Right atrium auricular region (tissue), 2 donors: ENCODE results near the gene C9orf72. TPM values are rescaled to one million over a fixed set of nuclear protein-coding genes. Genes with fewer than 3 reads are reported as not detected.
A peak's percentile ranks its signal among the peaks of the same experiment; 100 is the strongest.

ENCODE experiments used
- DNase-seq: peaks from one replicate; pipeline ENCODE4 v3.0.0-alpha.2; 2019; ENCODE audit warnings: low spot score
- H3K27ac ChIP-seq, 2 donors: fragments of 200-600 bp; sonication (generic); 1 replicate in 1 of 2; 2 replicates in 1 of 2; pipeline ENCODE4 v1.5.1; 2016 to 2019
- H3K27me3 ChIP-seq, 2 donors: fragments of 200-600 bp; sonication (generic); one replicate each; pipeline versions ENCODE4 v1.5.1 to v1.6.0; 2017 to 2019
- H3K36me3 ChIP-seq: fragments of 200-600 bp; sonication (generic); one replicate; pipeline ENCODE4 v1.5.1; 2016
- H3K4me1 ChIP-seq, 2 donors: fragments of 200-600 bp; sonication (generic); one replicate each; pipeline versions ENCODE4 v1.5.1 to v1.6.0; 2017 to 2019
- H3K4me3 ChIP-seq, 2 donors: fragments of 200-600 bp; sonication (generic); 1 replicate in 1 of 2; 2 replicates in 1 of 2; pipeline ENCODE4 v1.5.1; 2017 to 2019; ENCODE audit warnings: mild to moderate bottlenecking in 1 of 2, moderate library complexity in 1 of 2
- H3K9me3 ChIP-seq, 2 donors: fragments of 200-600 bp; sonication (generic); one replicate each; pipeline ENCODE4 v1.5.1; 2019
- CTCF ChIP-seq, 2 donors: fragments of 200-600 bp; sonication (generic); IDR thresholded peaks; one replicate each; pipeline ENCODE4 v1.5.1; 2019; ENCODE audit warnings: antibody characterized with exemption in 2 of 2
- total RNA-seq, 2 donors: library from RNA; depleted of rRNA; stranded (reverse); fragments of >200 nt; gene quantifications; one replicate each; pipeline ENCODE4 v1.1.0, GENCODE V29; 2016

C9orf72 gene
- total RNA-seq, 2 donors from 2014 or later = 8.4 to 10.3 TPM

GRCh38 chr9:27527702-27528075 is 45.6 kb downstream of the C9orf72 start:
- H3K36me3 ChIP-seq = no peaks in the 10 kb centered on the region
- H3K27me3 ChIP-seq = no peaks in the 10 kb centered on the region
- no peak for TF ChIP-seq CTCF (IDR thresholded peaks at IDR 0.05)
- peak overlapping the region; percentile 69 to 84 for H3K27ac ChIP-seq
- no peak for DNase-seq
- peaks cover 0 to 15% of the 10 kb centered on the region in 2 donors for H3K4me1 ChIP-seq
- H3K4me3 ChIP-seq = peak overlapping the region; percentile 68 to 74
- no peaks in the 10 kb centered on the region for H3K9me3 ChIP-seq

- H3K27ac ChIP-seq = no peak within 1 kb of the TSS
- no peak for DNase-seq
Observed at GRCh38 chr9:27524236-27524635, 49.0 kb downstream of the C9orf72 start, which contains the start of gene IFNK. Gene IFNK, plus strand, starts transcription at chr9:27524290. Its CDS starts 47 bp downstream, at chr9:27524337.

GRCh38 chr9:27523141-27523540 is 50.1 kb downstream of the C9orf72 start:
- H3K4me1 ChIP-seq = peaks cover 0 to 9% of the 10 kb centered on the region in 2 donors
- H3K4me3 ChIP-seq = no peak overlapping the region
- H3K36me3 ChIP-seq = no peaks in the 10 kb centered on the region
- TF ChIP-seq CTCF (IDR thresholded peaks at IDR 0.05) = no peak
- no peaks in the 10 kb centered on the region for H3K9me3 ChIP-seq
- no peak for DNase-seq
- no peak overlapping the region for H3K27ac ChIP-seq
- no peaks in the 10 kb centered on the region for H3K27me3 ChIP-seq

More at GRCh38 chr9:27524236-27524635, 49.0 kb downstream of the C9orf72 start, which contains the start of gene IFNK:
- Histone ChIP-seq H3K9me3 (no peaks in the 10 kb centered on the region), H3K4me1 (peaks cover 0 to 15% of the 10 kb centered on the region in 2 donors), H3K27me3 (no peaks in the 10 kb centered on the region), H3K4me3 (no peak within 1 kb of the TSS), H3K36me3 (no peaks in the 10 kb centered on the region)
- no peak for TF ChIP-seq CTCF (IDR thresholded peaks at IDR 0.05)

GRCh38 chr9:27520986-27521385 is 52.3 kb downstream of the C9orf72 start:
- Histone ChIP-seq H3K27ac (no peak overlapping the region), H3K9me3 (no peaks in the 10 kb centered on the region), H3K36me3 (no peaks in the 10 kb centered on the region), H3K27me3 (no peaks in the 10 kb centered on the region), H3K4me3 (no peak overlapping the region), H3K4me1 (no peaks in the 10 kb centered on the region)
- DNase-seq = no peak
- no peak for TF ChIP-seq CTCF (IDR thresholded peaks at IDR 0.05)

GRCh38 chr9:27519466-27520465 is 53.5 kb downstream of the C9orf72 start:
- Histone ChIP-seq H3K27ac (no peak overlapping the region), H3K4me3 (no peak overlapping the region), H3K9me3 (no peaks in the 10 kb centered on the region), H3K27me3 (no peaks in the 10 kb centered on the region), H3K36me3 (no peaks in the 10 kb centered on the region), H3K4me1 (peaks cover 0 to 3% of the 10 kb centered on the region in 2 donors)
- DNase-seq = no peak
- no peak for TF ChIP-seq CTCF (IDR thresholded peaks at IDR 0.05)
